Prostate gland (tissue), 2 donors: ENCODE data around the gene POMC.

Source experiments
- CTCF ChIP-seq, 4 experiments: fragments of 200-600 bp in 2 of 4; fragments of 450-650 bp in 2 of 4; sonication (generic) in 2 of 4; IDR thresholded peaks; 1 replicate in 3 of 4; 2 replicates in 1 of 4; pipeline ENCODE4 v1.5.1; 2016 to 2019; ENCODE audit warnings: antibody characterized with exemption in 4 of 4, mild to moderate bottlenecking in 2 of 4, moderate library complexity in 2 of 4
- POLR2A ChIP-seq: fragments of 450-650 bp; IDR thresholded peaks from one replicate; pipeline ENCODE4 v1.6.1; 2016; ENCODE audit warnings: antibody characterized with exemption, mild to moderate bottlenecking
- POLR2AphosphoS5 ChIP-seq: sonication (generic); formaldehyde crosslinking; IDR thresholded peaks from one replicate; pipeline ENCODE4 v1.6.1; 2017; ENCODE audit warnings: antibody characterized with exemption

GRCh38 chr2:25115902-25116301, 52.5 kb downstream of the POMC start:
- TF ChIP-seq POLR2A (no peak), CTCF (IDR thresholded peaks at IDR 0.05) (no peak), POLR2AphosphoS5 (no peak)
